Measurements from ENCODE around the gene SLC35E2B. TPM values are rescaled to one million over a fixed set of nuclear protein-coding genes. Genes with fewer than 3 reads are reported as not detected.

The SLC35E2B gene
- total and polyA plus RNA-seq, 9 donors, result 24.7 to 59.2 (median 40.1) TPM

DNA sequence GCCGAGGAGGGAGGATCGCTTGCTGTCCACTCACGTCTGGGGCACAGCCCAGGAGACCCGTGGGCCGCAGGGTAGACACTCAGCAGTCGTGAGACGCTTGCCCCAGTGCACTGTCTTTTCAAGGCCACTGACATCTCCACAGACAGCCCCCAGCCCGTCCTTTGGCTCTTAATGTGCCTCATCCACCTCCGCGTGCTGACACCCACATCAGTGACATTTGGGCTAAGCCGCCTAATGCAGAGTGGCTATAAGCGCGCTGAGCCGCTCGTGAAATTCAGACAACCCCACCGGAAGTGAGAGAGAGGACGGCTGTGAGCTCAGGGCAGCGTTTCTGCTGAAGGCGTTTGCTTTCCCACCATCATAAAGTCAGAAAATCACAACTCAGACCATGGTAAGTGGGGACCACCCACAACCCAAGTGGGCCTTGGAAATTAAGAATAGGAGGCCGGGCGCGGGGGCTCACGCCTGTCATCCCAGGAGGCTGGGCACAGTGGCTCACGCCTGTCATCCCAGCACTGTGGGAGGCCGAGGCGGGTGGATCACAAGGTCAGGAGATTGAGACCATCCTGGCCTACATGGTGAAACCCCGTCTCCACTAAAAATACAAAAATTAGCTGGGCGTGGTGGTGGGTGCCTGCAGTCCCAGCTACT, 8.4 kb downstream of the SLC35E2B start:
- no peaks in the 10 kb centered on the region for H3K36me3 ChIP-seq
- H3K4me1 ChIP-seq (ENCODE audit: insufficient read depth), result peaks cover 9% of the 10 kb centered on the region
- TF ChIP-seq CTCF (IDR thresholded peaks at IDR 0.05) (no peak), POLR2A (IDR thresholded peaks at IDR 0.05) (no peak), EP300 (IDR thresholded peaks at IDR 0.05) (no peak)
- H3K9me3 ChIP-seq, result no peaks in the 10 kb centered on the region
- peak in 1 of 5 donors; percentile 18 for DNase-seq
- intact Hi-C loops (cut with DNase I), result no loop called here
- H3K27ac ChIP-seq, result no peak overlapping the region
- 78 to 88% (median 82%) methylated on average over 28 of the region's 28 CpGs for WGBS, 3 donors
- no peak overlapping the region for H3K4me3 ChIP-seq
- H3K27me3 ChIP-seq, result no peaks in the 10 kb centered on the region

DNA sequence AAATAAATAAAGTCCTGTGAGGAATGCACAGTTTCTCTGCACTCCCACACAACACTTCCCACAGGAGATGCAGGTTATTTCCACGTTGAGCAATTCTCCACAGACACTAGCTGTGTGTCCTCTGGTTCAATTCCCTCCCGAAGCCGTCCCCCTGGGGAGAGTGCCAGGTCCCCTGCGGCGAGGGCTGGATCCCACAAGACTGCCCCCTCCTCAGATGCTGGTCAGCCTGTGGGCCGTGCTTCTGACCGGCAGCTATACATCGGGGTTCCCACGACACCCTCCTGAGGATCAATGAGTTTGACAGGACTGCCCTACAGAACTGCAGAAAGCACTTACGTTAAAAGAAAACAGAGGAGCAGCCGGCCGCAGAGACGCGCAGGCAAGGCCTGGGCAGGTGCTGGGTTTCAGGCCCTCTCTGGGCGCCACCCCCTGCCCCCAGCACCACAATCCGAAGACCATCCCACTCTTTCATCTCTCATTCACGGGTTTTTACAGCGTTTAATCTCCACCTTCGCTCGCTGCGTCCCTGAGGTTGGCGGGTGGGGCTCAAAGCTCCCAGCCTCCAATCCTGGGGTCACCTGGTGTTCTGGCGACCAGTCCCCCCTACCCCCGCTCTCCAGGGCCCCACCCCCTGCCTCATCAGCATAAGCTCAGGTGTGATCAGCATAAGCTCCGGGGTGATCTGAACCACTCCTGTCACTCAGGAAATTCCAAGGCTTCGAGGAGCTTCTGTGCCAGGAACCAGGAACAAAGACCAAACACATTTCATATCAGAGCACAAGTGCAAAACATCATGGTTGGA, 9.3 kb downstream of the SLC35E2B start:
- Histone ChIP-seq H3K4me1 (ENCODE audit: insufficient read depth) (peaks cover 9% of the 10 kb centered on the region), H3K9me3 (no peaks in the 10 kb centered on the region)
- intact Hi-C loops (cut with DNase I), result no loop called here

GRCh38 chr1:1680912-1681273, 11.7 kb downstream of the SLC35E2B start:
- intact Hi-C loops (cut with DNase I), result no loop called here
- Histone ChIP-seq H3K27ac (no peak overlapping the region), H3K4me3 (no peak overlapping the region), H3K4me1 (ENCODE audit: insufficient read depth) (peaks cover 9% of the 10 kb centered on the region), H3K36me3 (no peaks in the 10 kb centered on the region), H3K9me3 (no peaks in the 10 kb centered on the region), H3K27me3 (no peaks in the 10 kb centered on the region)
- DNase-seq, result peak in 2 of 5 donors; percentile 12 to 17
- TF ChIP-seq CTCF (IDR thresholded peaks at IDR 0.05) (no peak), EP300 (IDR thresholded peaks at IDR 0.05) (no peak), POLR2A (IDR thresholded peaks at IDR 0.05) (no peak)
- 61 to 75% (median 62%) methylated on average over 11 of the region's 11 CpGs for WGBS, 3 donors

More for the DNA sequence above, 9.3 kb downstream of the SLC35E2B start:
- TF ChIP-seq CTCF (IDR thresholded peaks at IDR 0.05) (no peak), EP300 (IDR thresholded peaks at IDR 0.05) (no peak), POLR2A (IDR thresholded peaks at IDR 0.05) (no peak)
- WGBS, 3 donors, result 67% methylated on average over 26 of the region's 26 CpGs
- H3K27me3 ChIP-seq, result no peaks in the 10 kb centered on the region
- no peak overlapping the region for H3K27ac ChIP-seq
- H3K36me3 ChIP-seq, result no peaks in the 10 kb centered on the region
- no peak overlapping the region for H3K4me3 ChIP-seq
- peak in 1 of 5 donors; percentile 28 for DNase-seq

DNA sequence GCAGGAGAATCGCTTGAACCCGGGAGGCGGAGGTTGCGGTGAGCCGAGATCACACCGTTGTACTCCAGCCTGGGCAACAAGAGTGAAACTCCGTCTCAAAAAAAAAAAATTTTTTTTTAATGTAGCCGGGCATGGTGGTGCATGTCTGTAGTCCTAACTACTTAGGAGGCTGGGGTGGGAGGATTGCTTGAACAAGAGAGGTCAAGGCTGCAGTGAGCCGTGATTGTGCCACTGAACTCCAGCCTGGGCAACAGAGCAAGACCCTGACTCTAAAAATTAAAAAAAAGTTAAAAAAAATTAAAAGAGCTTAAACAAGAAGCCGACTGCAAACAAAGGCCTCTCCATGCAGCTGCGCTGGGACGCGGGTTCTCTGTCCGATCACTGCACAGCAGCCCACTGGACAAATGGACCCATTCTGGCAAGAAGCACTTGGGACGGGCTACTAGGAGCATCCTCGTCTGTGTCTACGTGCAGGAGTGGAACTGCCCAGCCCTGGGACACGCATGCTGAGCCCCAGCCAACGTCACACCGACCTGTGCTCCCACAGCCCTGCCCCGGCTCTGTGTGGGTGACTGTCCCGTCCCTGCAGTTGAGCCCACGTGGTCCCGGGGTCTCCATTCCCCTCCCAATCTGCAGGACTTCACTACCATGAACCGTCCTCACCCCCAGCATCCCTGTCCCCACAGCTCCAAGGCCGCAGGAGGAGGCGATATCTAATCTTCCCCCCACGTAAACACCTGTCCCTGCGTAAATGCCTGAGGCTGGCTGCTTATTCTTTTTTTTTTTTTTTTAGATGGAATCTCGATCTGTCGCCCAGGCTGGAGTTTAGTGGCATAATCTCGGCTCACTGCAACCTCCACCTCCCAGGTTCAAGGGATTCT, 12.3 kb downstream of the SLC35E2B start:
- Histone ChIP-seq H3K36me3 (no peaks in the 10 kb centered on the region), H3K4me3 (no peak overlapping the region), H3K27ac (no peak overlapping the region), H3K9me3 (no peaks in the 10 kb centered on the region), H3K27me3 (no peaks in the 10 kb centered on the region), H3K4me1 (ENCODE audit: insufficient read depth) (peaks cover 9% of the 10 kb centered on the region)
- no peak for TF ChIP-seq POLR2A (IDR thresholded peaks at IDR 0.05)
- TF ChIP-seq EP300 (IDR thresholded peaks at IDR 0.05), result no peak
- TF ChIP-seq CTCF (IDR thresholded peaks at IDR 0.05), result no peak
- WGBS, 3 donors, result 71 to 83% (median 73%) methylated on average over 32 of the region's 32 CpGs
- intact Hi-C loops (cut with DNase I), result no loop called here
- DNase-seq, result peak in 3 of 5 donors; percentile 15 to 30 (median 21)
